MM.1S (cell line): ENCODE measurements around the gene IL17D.

Experiments used
- DNase-seq: peaks from one replicate; pipeline ENCODE4 v3.0.0-alpha.2; 2015
- H2AFZ ChIP-seq: fragments of 300-600 bp; sonication (generic); 2 replicates; pipeline ENCODE4 v1.6.0; 2016; ENCODE audit warnings: antibody characterized with exemption, low read length
- H3F3A ChIP-seq: fragments of 300-600 bp; sonication (generic); 2 replicates; pipeline ENCODE4 v1.6.1; 2016; ENCODE audit warnings: mild to moderate bottlenecking, antibody characterized with exemption, low read length, moderate library complexity, mixed read lengths; ENCODE audit not compliant: insufficient read depth
- H3K27ac ChIP-seq: fragments of 300-600 bp; sonication (generic); 2 replicates; pipeline ENCODE4 v1.5.1; 2016; ENCODE audit warnings: mild to moderate bottlenecking, low read length
- H3K27me3 ChIP-seq: fragments of 300-600 bp; sonication (generic); replicated peaks from 2 replicates; pipeline ENCODE4 v1.6.0; 2016; ENCODE audit warnings: low read length; ENCODE audit not compliant: insufficient read depth
- H3K36me3 ChIP-seq: fragments of 300-600 bp; sonication (generic); replicated peaks from 2 replicates; pipeline ENCODE4 v1.6.1; 2016; ENCODE audit warnings: mild to moderate bottlenecking, low read length, mixed read lengths; ENCODE audit not compliant: insufficient read depth
- H3K4me1 ChIP-seq: fragments of 300-600 bp; sonication (generic); 2 replicates; pipeline ENCODE4 v1.6.1; 2016; ENCODE audit warnings: low read length, mixed read lengths
- H3K4me2 ChIP-seq: fragments of 300-600 bp; sonication (generic); 2 replicates; pipeline ENCODE4 v1.6.0; 2016; ENCODE audit warnings: low read depth, low read length
- H3K4me3 ChIP-seq: fragments of 300-600 bp; sonication (generic); 2 replicates; pipeline ENCODE4 v1.5.1; 2016; ENCODE audit warnings: low read length, mixed read lengths
- H3K79me2 ChIP-seq: fragments of 300-600 bp; sonication (generic); 2 replicates; pipeline ENCODE4 v1.6.1; 2016; ENCODE audit warnings: mixed run types, low read length, mixed read lengths
- H3K9ac ChIP-seq: fragments of 300-600 bp; sonication (generic); 2 replicates; pipeline ENCODE4 v1.6.1; 2016; ENCODE audit warnings: low read length, mixed read lengths
- H3K9me2 ChIP-seq: fragments of 300-600 bp; sonication (generic); replicated peaks from 2 replicates; pipeline ENCODE4 v1.6.1; 2016; ENCODE audit warnings: mild to moderate bottlenecking, low read length, mixed read lengths; ENCODE audit not compliant: insufficient read depth
- H3K9me3 ChIP-seq: fragments of 300-600 bp; sonication (generic); replicated peaks from 2 replicates; pipeline ENCODE4 v1.6.1; 2016; ENCODE audit warnings: mild to moderate bottlenecking, low read length, mixed read lengths; ENCODE audit not compliant: insufficient read depth
- H4K20me1 ChIP-seq: fragments of 300-600 bp; sonication (generic); 2 replicates; pipeline ENCODE4 v1.6.1; 2016; ENCODE audit warnings: mild to moderate bottlenecking, low read length, moderate library complexity, mixed read lengths; ENCODE audit not compliant: insufficient read depth
- CTCF ChIP-seq: fragments of 300-600 bp; sonication (generic); IDR thresholded peaks from 2 replicates; pipeline ENCODE4 v1.5.1; 2016; ENCODE audit warnings: antibody characterized with exemption, low read length, mixed read lengths
- EZH2 ChIP-seq: fragments of 300-600 bp; sonication (generic); optimal IDR thresholded peaks from 2 replicates; pipeline ENCODE3; 2017; ENCODE audit warnings: low read depth, mild to moderate bottlenecking, antibody characterized with exemption, low read length, mixed read lengths
- EZH2phosphoT487 ChIP-seq: fragments of 300-600 bp; sonication (generic); IDR thresholded peaks from 2 replicates; pipeline ENCODE4 v1.6.1; 2018; ENCODE audit warnings: antibody characterized with exemption, low read length

Gene IL17D

DNA sequence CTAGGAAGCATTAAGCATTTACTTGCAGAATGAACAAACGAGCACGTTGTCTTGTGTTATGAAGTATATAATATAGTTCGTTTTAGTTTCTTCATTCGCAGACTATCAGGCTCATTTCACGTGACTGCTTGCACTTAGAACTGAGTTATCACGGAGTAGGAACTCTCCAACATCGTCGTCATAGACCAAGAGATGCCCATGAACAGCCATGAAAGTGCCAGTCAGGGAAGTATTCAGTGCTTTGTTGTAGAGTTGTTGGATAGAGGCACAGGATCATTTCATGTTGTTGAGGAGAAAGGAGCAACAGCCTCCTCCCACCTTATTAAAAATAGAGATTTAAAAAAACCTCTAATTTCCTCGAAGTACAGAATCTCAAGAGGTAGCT lies 977 bp upstream of the IL17D start:
- Histone ChIP-seq H3K4me3 (peak overlapping the region; percentile 73), H3K36me3 (no peaks in the 10 kb centered on the region), H3K9me3 (no peaks in the 10 kb centered on the region), H3K9ac (peak overlapping the region; percentile 74), H4K20me1 (no peaks in the 10 kb centered on the region), H2AFZ (peak overlapping the region; percentile 61), H3K27me3 (no peaks in the 10 kb centered on the region), H3K4me2 (peak overlapping the region; percentile 84), H3F3A (0 out of 2 replicates have a peak, but pooled peaks cover 2% of the 10 kb centered on the region), H3K79me2 (no peaks in the 10 kb centered on the region), H3K4me1 (no peaks in the 10 kb centered on the region), H3K9me2 (no peaks in the 10 kb centered on the region), H3K27ac (peak overlapping the region; percentile 56; the same call in 1 of the 2 replicates)
- peak; percentile 19 for DNase-seq
- TF ChIP-seq EZH2phosphoT487 (no peak), EZH2 (no peak), CTCF (no peak)

DNA sequence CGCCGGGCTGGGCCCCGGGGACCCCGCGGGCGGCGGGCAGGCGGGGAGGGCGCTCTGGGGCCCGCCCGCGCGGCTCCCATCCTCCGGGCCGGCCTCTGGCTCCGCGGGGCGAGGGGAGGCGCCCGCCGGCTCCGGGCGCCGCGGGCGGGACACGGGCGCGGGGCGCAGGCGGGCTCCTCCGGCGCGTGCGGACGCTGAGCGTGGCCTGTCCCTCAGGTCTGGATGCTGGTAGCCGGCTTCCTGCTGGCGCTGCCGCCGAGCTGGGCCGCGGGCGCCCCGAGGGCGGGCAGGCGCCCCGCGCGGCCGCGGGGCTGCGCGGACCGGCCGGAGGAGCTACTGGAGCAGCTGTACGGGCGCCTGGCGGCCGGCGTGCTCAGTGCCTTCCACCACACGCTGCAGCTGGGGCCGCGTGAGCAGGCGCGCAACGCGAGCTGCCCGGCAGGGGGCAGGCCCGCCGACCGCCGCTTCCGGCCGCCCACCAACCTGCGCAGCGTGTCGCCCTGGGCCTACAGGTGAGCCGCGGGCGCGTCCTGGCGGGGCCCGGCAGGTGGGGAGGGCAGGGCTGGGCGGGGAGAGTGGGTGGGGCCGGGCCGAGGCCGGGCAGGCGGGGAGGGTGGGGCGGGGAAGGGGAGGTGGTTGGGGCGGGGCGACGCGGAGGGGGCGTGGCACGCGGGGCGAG lies 420 bp downstream of the IL17D start:
- Histone ChIP-seq H4K20me1 (no peaks in the 10 kb centered on the region), H3K27me3 (no peaks in the 10 kb centered on the region), H3K4me2 (no peak overlapping the region), H3K9me2 (no peaks in the 10 kb centered on the region), H3F3A (0 out of 2 replicates have a peak, but pooled peaks cover 2% of the 10 kb centered on the region), H3K79me2 (no peaks in the 10 kb centered on the region), H3K36me3 (no peaks in the 10 kb centered on the region), H3K9me3 (no peaks in the 10 kb centered on the region), H3K9ac (no peak overlapping the region), H3K4me3 (no peak overlapping the region), H2AFZ (no peak overlapping the region), H3K27ac (no peak overlapping the region), H3K4me1 (no peaks in the 10 kb centered on the region)
- peak; percentile 87 for DNase-seq
- no peak for TF ChIP-seq EZH2phosphoT487
- TF ChIP-seq CTCF, result peak; percentile 24; the same call in 1 of the 2 replicates

DNA sequence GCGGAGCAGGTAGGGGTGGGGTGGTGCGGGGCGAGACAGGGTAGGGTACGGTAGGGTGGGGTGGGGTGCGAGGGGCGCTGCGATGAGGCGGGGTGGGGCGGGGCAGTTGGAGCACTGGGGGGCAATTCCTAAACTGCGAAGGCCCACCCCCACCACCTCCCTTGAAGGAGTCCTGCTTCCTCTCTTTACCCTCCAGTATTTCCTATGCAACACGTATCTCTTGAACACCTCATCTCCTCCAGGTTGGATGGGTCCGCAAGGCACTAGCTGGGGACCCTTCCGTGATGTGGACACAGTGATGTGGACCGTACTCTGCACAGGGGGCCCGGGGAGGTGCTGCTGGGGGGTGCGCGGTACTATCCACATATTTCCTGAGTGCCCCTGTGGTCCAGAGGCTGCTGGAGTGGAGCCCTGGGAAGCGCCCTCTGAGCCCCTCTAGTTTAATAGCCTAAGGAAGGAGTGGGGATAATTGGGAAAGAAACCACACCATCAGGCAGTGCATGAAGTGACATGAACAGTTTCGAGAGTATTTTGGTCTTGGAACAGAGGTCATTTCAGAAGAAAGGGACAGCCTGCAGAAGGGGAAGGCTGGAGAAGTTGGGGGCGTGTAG lies 1.1 kb downstream of the IL17D start:
- Histone ChIP-seq H4K20me1 (no peaks in the 10 kb centered on the region), H2AFZ (no peak overlapping the region), H3K9ac (no peak overlapping the region), H3K4me2 (no peak overlapping the region), H3K27ac (no peak overlapping the region), H3K4me3 (no peak overlapping the region), H3K36me3 (no peaks in the 10 kb centered on the region), H3K9me3 (no peaks in the 10 kb centered on the region), H3K9me2 (no peaks in the 10 kb centered on the region), H3K4me1 (no peaks in the 10 kb centered on the region), H3K27me3 (no peaks in the 10 kb centered on the region), H3F3A (0 out of 2 replicates have a peak, but pooled peaks cover 2% of the 10 kb centered on the region), H3K79me2 (no peaks in the 10 kb centered on the region)
- no peak for DNase-seq
- TF ChIP-seq EZH2, result no peak
- TF ChIP-seq CTCF, result no peak
- no peak for TF ChIP-seq EZH2phosphoT487
